H1 (cell line): ENCODE data around the gene NAT9. TPM values are rescaled to one million over a fixed set of nuclear protein-coding genes. Genes with fewer than 3 reads are reported as not detected.

Source experiments
- CHD7 ChIP-seq: fragments of 300-600 bp; sonication (generic); IDR thresholded peaks from 2 replicates; pipeline ENCODE4 v1.7.1; 2012; ENCODE audit warnings: low read length, moderate library complexity, mild to moderate bottlenecking, inconsistent platforms; ENCODE audit not compliant: insufficient replicate concordance
- NRF1 ChIP-seq: IDR thresholded peaks from 2 replicates; pipeline ENCODE4 v1.6.1; 2011; ENCODE audit warnings: mild to moderate bottlenecking, low read depth, low read length, improper control_type of control experiment
- SUZ12 ChIP-seq: fragments of 200-600 bp; sonication (generic); IDR thresholded peaks from 2 replicates; pipeline ENCODE4 v1.6.1; 2012; ENCODE audit warnings: mild to moderate bottlenecking, inconsistent platforms, low read length, moderate library complexity, mixed read lengths
- polyA plus RNA-seq, 7 experiments: library from polyadenylated mRNA; depleted of rRNA in 3 of 7; stranded (reverse) in 5 of 7; unstranded in 2 of 7; fragments of >200 nt in 5 of 7; fragments of 200-250 nt in 2 of 7; gene quantifications; 1 replicate in 5 of 7; 2 replicates in 1 of 7; 4 replicates in 1 of 7; pipeline versions ENCODE4 v1.2.1 to v1.2.3, GENCODE V29; 2011 to 2013; ENCODE audit warnings: missing spikeins in 2 of 7, mixed read lengths in 2 of 7
- total RNA-seq: library from RNA; stranded (reverse); fragmentation: NEBNext Ultra II Directional; extraction: Animal tissue kit (Norgen Biotek cat#: 25700); gene quantifications from 2 replicates; pipeline ENCODE4 v1.2.1, GENCODE V29; 2021

NAT9 gene
- total and polyA plus RNA-seq, 2 of the 8 experiments (the other 6 are each of a cell fraction or from before 2014, with no cell fraction given), result 32.3 to 42.7 TPM

DNA sequence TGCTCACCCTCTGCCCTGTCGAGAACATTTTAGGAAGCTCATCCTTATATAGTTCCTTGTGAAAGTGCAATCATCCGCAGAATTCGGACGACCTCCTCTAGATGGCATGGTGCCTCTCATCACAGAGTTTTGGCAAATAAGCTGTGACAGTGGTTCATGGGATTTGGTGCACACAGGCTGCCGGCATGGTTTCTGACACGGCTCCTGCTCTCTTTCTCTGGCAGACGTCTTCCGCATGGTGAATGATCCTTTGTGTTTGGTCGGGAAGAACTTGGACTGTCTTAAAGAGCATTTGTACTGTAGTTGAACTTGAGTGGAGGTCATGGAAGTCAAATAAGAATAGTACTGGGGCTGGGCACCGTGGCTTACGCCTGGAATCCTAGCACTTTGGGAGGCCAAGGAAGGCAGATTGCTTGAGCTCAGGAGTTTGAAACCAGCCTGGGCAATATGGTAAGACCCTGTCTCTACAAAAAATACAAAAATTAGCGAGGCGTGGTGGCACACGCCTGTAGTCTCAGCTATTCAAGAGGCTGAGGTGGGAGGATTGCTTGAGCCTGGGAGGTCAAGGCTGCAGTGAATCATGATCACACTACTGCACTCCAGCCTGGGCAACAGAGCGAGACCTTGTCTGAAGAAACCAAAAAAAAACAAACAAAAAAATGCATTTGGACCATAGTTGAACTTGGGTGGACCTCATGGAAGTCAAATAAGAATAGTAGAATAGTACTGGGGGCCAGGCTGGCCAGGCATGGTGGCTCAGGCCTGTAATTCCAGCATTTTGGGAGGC, 34.7 kb upstream of the NAT9 start (continued):
- TF ChIP-seq CHD7, result no peak
- no peak for TF ChIP-seq SUZ12
- TF ChIP-seq NRF1, result no peak
- TF ChIP-seq, all 59 proteins: peak for 0
